ENCODE measurements around the gene FPR1.

FPR1 gene

DNA sequence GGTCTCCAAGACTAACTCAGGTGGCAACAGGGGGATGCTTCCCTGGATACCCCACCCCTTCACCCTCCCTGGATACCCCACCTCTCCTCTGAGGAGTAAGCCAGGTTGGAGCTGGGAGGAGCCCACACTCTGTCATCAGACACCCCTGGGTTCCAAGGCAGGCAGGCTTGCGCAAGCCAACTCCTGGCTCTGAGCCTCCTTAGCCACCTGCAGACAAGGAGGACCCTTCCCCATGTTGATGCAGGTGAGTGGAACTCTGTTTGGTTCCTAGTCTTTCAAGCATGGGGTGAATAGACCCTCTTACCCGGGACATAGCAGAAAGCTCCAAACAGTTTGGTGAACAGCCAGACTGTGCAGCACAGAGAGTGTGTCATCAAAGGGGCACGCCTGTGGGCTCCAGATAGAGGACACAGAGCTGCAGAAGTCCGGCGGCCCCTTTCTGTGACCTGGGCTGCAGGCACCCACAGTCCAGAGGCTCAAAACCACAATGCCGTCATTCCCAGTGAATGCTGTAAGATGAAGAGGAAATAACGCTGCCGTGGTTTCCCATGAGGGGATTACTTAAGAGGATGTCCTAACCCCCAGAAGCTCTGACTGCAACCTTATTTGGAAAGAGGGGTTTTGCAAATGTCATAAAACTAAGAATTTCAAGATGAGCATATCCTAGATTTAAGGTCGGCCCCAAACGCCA lies 15.8 kb downstream of the FPR1 start:
- DNase-seq: no peak

GRCh38 chr19:51733742-51734522 lies 17.7 kb downstream of the FPR1 start:
- DNase-seq: no peak

GRCh38 chr19:51729781-51730180 lies 21.9 kb downstream of the FPR1 start:
- DNase-seq: no peak

DNA sequence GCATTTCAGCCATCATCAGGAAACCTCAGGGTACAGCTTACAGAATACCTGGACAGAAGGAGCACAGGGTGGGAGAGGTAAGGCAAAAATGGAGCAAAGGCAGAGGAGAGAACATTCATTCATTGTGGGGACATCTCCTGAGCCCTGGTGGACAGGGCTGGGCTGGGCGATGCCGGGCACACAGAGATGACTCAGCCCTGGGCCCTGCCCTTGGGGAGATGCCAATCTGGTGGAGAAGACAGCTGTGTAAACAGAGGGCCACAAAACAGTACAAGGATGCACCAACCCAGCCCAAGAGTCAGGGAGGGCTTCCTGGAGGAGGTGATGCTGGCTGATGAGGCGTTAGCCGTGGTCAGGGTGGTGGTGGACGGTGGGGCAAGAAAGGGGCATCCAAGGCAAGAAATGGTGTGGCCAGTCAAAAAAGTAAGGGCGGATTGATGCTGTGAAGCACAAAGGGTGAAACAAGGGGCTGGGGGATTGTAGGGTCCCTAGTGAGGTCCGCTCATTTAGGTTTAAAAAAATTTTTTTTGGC lies 24.3 kb downstream of the FPR1 start:
- DNase-seq: no peak

- DNase-seq: no peak
Measured at GRCh38 chr19:51726049-51726448, 25.6 kb downstream of the FPR1 start.

GRCh38 chr19:51724543-51724942 lies 27.1 kb downstream of the FPR1 start:
- DNase-seq: no peak

- no peak for DNase-seq
Measured at GRCh38 chr19:51722492-51722891, 29.2 kb downstream of the FPR1 start.

DNA sequence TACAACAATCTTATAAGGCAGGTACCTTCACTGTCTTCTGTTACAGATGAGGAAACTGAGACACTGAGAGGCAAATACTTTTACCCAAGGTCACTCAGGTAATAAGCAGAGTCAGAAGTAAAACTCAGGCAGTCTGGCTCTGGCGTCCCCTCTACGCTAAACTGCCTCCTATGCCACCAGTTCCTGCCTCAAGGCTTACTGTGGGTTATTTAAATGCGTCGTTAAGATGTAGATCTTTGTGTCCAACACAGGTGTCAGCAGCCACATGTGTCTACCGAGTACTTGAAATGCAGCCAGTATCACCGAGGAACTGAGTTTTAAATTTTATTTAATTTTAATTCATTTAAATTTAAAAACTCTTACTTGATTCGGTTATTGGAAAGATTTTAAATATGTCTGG lies 29.8 kb downstream of the FPR1 start:
- DNase-seq: no peak

DNA sequence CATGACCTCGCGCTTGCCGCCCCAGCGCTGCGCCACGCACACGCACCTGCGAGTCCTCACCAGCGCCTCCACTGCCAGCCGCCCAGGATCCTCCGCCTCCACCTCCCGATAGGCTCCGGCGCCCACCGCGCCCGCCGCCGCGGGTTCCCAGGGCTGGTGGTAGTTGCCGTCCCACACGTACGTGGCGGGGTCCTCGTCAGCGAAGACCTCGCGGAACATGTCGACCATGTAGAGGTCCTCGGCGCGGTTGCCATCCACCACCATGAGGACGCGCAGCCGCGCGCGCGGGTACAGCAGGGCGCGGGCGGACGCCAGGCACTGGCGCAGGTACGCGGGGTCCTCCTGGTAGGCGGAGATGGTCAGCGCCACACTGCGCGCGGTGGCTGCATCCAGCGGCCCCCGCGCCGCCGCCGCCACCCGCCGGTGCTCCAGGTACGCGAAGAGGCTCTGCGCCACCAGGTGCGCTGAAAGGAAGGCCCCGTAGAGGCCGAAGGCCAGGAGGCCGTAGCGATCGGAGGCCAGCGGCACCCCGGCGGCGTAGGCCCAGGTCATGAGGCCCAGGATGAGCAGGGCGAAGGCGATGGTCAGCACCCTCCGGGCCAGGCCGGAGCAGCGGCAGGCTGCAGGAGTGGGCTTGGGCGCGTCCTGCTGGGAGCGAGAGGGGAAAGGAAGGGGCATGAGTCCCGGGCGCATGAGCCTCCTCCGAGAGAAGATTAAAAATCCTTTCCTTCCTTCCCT lies 32.3 kb downstream of the FPR1 start:
- peak; percentile 77 for DNase-seq

GRCh38 chr19:51716925-51717324 lies 34.8 kb downstream of the FPR1 start:
- DNase-seq: no peak

GRCh38 chr19:51715850-51716249 lies 35.8 kb downstream of the FPR1 start:
- no peak for DNase-seq

- no peak for DNase-seq
Measured at GRCh38 chr19:51714848-51715247, 36.8 kb downstream of the FPR1 start.

DNA sequence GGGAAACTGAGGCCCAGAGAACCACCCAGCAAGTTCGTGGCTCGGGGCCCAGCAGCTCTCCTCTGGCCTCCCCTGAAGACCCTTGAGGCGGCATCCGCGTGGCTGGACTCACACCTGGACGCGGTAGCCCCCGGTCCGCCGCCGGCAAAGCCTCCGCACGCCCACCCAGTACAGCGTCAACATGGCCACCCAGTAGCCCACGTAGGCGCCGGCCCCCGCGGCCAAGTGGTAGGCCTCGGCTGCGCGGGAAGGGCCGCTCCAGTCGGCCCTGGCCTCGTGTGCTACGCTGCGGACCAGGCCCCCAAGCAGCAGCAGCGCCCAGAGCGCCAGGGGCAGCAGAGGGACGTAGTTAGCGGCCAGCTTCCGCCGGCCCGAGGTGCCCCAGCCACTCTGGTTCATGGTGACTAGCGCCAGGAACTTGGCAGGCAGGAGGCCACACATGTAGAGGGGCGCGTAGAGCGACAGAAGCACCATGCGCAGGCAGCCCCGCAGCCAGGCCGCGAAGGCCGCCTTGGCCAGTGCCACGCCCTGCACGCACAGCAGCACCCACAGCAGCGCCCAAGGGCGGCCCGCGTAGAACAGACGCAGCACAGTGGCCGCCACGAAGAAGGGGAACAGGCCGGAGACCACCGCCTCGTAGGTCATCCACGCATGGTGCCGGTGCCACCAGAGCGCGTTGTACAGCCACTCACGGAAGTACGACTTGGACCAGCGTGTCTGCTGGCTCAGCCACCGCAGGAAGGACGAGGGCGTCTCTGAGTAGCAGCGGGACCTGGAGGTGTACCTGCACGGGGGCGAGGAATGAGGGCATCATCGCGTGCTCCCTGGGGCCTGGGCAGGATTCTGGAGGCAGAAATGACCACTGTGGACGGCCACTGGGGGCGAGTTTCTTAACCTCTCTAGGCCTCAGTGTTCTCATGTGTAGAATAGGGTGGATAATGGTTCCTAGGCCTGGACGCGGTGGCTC lies 38.1 kb downstream of the FPR1 start:
- DNase-seq: no peak

DNA sequence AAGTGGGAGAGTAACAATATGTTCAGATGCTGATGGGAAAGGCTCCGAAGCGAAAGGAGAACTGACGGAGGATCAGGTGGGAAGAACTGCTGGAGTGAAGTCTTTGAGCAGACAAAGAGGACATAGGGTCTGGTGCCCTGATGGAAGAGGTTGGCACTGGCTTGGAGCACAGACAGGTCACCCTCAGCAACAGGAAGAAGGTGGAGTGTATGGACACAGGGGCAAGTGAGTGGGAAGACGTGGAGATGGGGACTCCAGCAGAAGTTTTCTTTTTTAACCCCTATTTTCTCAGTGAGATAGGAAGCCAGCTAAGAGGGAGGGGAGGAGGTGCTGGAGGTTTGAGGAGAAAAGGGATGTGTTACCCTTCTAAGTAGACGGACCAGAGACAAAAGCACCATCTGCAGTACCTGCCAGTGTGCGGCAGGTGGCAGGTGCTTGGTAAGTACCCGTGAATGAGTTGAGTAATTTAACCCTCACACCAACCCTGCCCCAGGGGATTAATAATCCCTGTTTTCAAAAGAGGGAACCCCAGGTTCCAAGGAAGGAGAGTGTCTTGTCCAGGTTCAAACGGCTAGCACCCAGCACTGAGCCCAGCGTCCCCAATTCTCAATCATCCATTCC lies 39.1 kb downstream of the FPR1 start:
- DNase-seq: no peak

GRCh38 chr19:51711702-51712101 lies 40.0 kb downstream of the FPR1 start:
- DNase-seq: no peak

- no peak for DNase-seq
Measured at GRCh38 chr19:51710163-51710562, 41.5 kb downstream of the FPR1 start.

GRCh38 chr19:51709575-51709974 lies 42.1 kb downstream of the FPR1 start:
- no peak for DNase-seq

DNA sequence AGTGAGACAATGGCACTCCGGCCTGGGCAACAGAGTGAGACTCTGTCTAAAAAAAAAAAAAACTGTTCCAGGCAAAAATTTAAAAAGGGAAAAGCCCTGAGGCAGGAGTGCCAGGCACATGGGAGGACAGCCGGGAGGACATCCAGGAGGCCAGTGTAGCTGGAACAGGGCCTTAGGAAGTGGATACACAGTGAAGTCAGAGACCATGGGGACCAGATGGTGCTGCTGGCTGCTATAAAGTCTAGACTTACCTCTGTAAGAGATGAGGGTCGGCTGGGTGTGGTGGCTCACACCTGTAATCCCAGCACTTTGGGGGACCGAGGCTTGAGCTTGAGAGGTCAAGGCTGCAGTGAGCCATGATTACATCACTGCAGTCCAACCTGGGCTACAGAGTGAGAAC lies 42.9 kb downstream of the FPR1 start:
- no peak for DNase-seq

DNA sequence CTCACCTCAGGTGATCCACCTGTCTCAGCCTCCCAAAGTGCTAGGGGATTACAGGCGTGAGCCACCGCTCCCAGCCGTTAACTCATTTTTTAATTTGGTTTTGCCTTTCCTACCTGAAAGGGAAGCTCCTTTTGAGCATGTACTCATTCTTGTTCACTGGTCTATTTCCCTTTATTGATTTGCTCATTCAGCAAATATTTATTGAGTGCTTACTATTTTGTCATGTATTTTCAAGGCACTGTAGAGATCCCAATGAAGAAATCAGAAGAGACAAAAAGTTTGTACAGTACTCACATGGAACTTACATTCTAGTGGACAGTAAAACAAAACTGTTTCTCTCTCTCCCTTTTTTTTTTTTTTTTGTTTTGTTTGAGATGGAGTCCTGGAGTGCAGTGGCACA lies 44.8 kb downstream of the FPR1 start:
- no peak for DNase-seq

- no peak for DNase-seq
Measured at GRCh38 chr19:51706296-51706695, 45.4 kb downstream of the FPR1 start.

DNA sequence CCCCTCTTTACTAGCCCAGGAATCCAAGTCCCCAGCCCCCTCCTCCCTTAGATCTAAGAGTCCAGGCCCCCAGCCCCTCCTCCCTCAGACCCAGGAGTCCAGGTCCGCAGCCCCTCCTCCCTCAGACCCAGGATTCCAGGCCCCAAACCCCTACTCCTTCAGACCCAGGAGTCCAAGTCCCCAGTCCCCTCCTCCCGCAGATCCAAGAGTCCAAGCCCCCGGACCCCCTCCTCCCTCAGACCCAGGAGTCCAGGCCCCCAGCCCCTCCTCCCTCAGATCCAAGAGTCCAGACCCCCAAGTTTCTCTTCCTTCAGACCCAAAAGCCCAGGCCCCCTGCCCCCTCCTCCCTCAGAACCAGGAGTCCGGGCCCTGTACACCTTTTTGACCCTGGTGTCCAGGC lies 47.1 kb downstream of the FPR1 start:
- no peak for DNase-seq
